ENCODE measurements around the gene OSBPL3. TPM values are rescaled to one million over a fixed set of nuclear protein-coding genes. Genes with fewer than 3 reads are reported as not detected.

OSBPL3 gene
- total RNA-seq, 1 experiment from 2014 or later = 45.1 TPM

GRCh38 chr7:24869572-24869971 lies 110.4 kb downstream of the OSBPL3 start:
- no peaks in the 10 kb centered on the region for H3K9me3 Mint-ChIP-seq (ENCODE audit: unreplicated experiment)
- H3K36me3 ChIP-seq (ENCODE audit: control insufficient read depth, insufficient read depth, low read length) = no peaks in the 10 kb centered on the region
- H3K4me1 Mint-ChIP-seq (ENCODE audit: low read depth, unreplicated experiment) = peaks cover 8% of the 10 kb centered on the region
- no peak overlapping the region for H3K27ac Mint-ChIP-seq (ENCODE audit: unreplicated experiment)
- H3K4me3 ChIP-seq (ENCODE audit: low read depth, low read length) = no peak overlapping the region
- POLR2A ChIA-PET = no interaction called here
- no peaks in the 10 kb centered on the region for H3K27me3 Mint-ChIP-seq (ENCODE audit: insufficient read depth, unreplicated experiment)
- intact Hi-C loops (cut with micrococcal nuclease; ENCODE audit: unreplicated experiment) = no loop called here
- H3K36me3 Mint-ChIP-seq (ENCODE audit: insufficient read depth, unreplicated experiment) = peaks cover 24% of the 10 kb centered on the region
- no peaks in the 10 kb centered on the region for H3K9me3 ChIP-seq
- no TSS peak for BruUV-seq (replicated peaks)
- CTCF ChIA-PET = no interaction called here
- H3K27me3 ChIP-seq (replicated peaks; ENCODE audit: control insufficient read depth, insufficient read depth, low read length) = no peaks in the 10 kb centered on the region
- H3K4me1 ChIP-seq = peaks cover 16% of the 10 kb centered on the region
- no peak overlapping the region for H3K4me3 Mint-ChIP-seq (ENCODE audit: unreplicated experiment)
- no peak for DNase-seq
- no peak for TF ChIP-seq CTCF (IDR thresholded peaks at IDR 0.05; ENCODE audit: insufficient read depth in 1 of 2, low read depth in 1 of 2, low read length in 1 of 2, severe bottlenecking in 1 of 2, unreplicated experiment in 1 of 2)

GRCh38 chr7:24868741-24869140 lies 111.2 kb downstream of the OSBPL3 start:
- H3K4me1 ChIP-seq = peaks cover 8% of the 10 kb centered on the region
- Mint-ChIP-seq H3K4me3 (ENCODE audit: unreplicated experiment) (no peak overlapping the region), H3K4me1 (ENCODE audit: low read depth, unreplicated experiment) (no peaks in the 10 kb centered on the region), H3K9me3 (ENCODE audit: unreplicated experiment) (no peaks in the 10 kb centered on the region), H3K27me3 (ENCODE audit: insufficient read depth, unreplicated experiment) (no peaks in the 10 kb centered on the region), H3K36me3 (ENCODE audit: insufficient read depth, unreplicated experiment) (peaks cover 24% of the 10 kb centered on the region), H3K27ac (ENCODE audit: unreplicated experiment) (no peak overlapping the region)
- H3K36me3 ChIP-seq (ENCODE audit: control insufficient read depth, insufficient read depth, low read length) = no peaks in the 10 kb centered on the region
- TF ChIP-seq CTCF (IDR thresholded peaks at IDR 0.05; ENCODE audit: insufficient read depth in 1 of 2, low read depth in 1 of 2, low read length in 1 of 2, severe bottlenecking in 1 of 2, unreplicated experiment in 1 of 2) = no peak
- no TSS peak for BruUV-seq (replicated peaks)
- no peaks in the 10 kb centered on the region for H3K27me3 ChIP-seq (replicated peaks; ENCODE audit: control insufficient read depth, insufficient read depth, low read length)
- no peaks in the 10 kb centered on the region for H3K9me3 ChIP-seq
- POLR2A ChIA-PET = no interaction called here
- DNase-seq = no peak
- H3K4me3 ChIP-seq (ENCODE audit: low read depth, low read length) = no peak overlapping the region
- CTCF ChIA-PET = no interaction called here
- intact Hi-C loops (cut with micrococcal nuclease; ENCODE audit: unreplicated experiment) = no loop called here

- ChIA-PET CTCF (no interaction called here), POLR2A (no interaction called here)
- no peaks in the 10 kb centered on the region for H3K9me3 Mint-ChIP-seq (ENCODE audit: unreplicated experiment)
- BruUV-seq (replicated peaks) = no TSS peak
- no peak for DNase-seq
- TF ChIP-seq CTCF (IDR thresholded peaks at IDR 0.05; ENCODE audit: insufficient read depth in 1 of 2, low read depth in 1 of 2, low read length in 1 of 2, severe bottlenecking in 1 of 2, unreplicated experiment in 1 of 2) = no peak
- H3K36me3 ChIP-seq (ENCODE audit: control insufficient read depth, insufficient read depth, low read length) = no peaks in the 10 kb centered on the region
- H3K9me3 ChIP-seq = no peaks in the 10 kb centered on the region
- peaks cover 6% of the 10 kb centered on the region for H3K4me1 Mint-ChIP-seq (ENCODE audit: low read depth, unreplicated experiment)
- no peak overlapping the region for H3K27ac Mint-ChIP-seq (ENCODE audit: unreplicated experiment)
- no peaks in the 10 kb centered on the region for H3K4me1 ChIP-seq
- no peak overlapping the region for H3K4me3 Mint-ChIP-seq (ENCODE audit: unreplicated experiment)
- peaks cover 28% of the 10 kb centered on the region for H3K36me3 Mint-ChIP-seq (ENCODE audit: insufficient read depth, unreplicated experiment)
- no peaks in the 10 kb centered on the region for H3K27me3 ChIP-seq (replicated peaks; ENCODE audit: control insufficient read depth, insufficient read depth, low read length)
- H3K27me3 Mint-ChIP-seq (ENCODE audit: insufficient read depth, unreplicated experiment) = no peaks in the 10 kb centered on the region
- no peak overlapping the region for H3K4me3 ChIP-seq (ENCODE audit: low read depth, low read length)
- intact Hi-C loops (cut with micrococcal nuclease; ENCODE audit: unreplicated experiment) = no loop called here
Measured at GRCh38 chr7:24866004-24866615, 113.9 kb downstream of the OSBPL3 start.
